WTC11 (cell line): Measurements from ENCODE around the gene CIAPIN1. TPM values are rescaled to one million over a fixed set of nuclear protein-coding genes. Genes with fewer than 3 reads are reported as not detected.

Source experiments
- ATAC-seq: fragments of 200-7000 bp; cut with Tn5 transposase; 2 replicates; pipeline ENCODE4 v1.10.0; 2021; ENCODE audit warnings: mild to moderate bottlenecking, moderate library complexity
- CTCF ChIA-PET: fragments of 300-600 bp; sonication (Branson Sonifier 250); formaldehyde crosslinking; loops from one replicate; lab custom pipeline; 2021; ENCODE audit warnings: antibody characterized with exemption; lab: Charles Lee
- POLR2A ChIA-PET: fragments of 350-600 bp; sonication (Branson Sonifier 250); formaldehyde crosslinking; loops from one replicate; lab custom pipeline; 2021; ENCODE audit warnings: antibody characterized with exemption; lab: Charles Lee
- DNase-seq: peaks from one replicate; pipeline ENCODE4 v3.0.0; 2021; ENCODE audit warnings: low spot score
- H3K27ac Mint-ChIP-seq: 2 replicates; pipeline ENCODE4 v1.8.0; 2021; ENCODE audit warnings: mixed read lengths
- H3K27me3 Mint-ChIP-seq: 2 replicates; pipeline ENCODE4 v1.8.0; 2021; ENCODE audit warnings: low read depth, mild to moderate bottlenecking, moderate library complexity, mixed read lengths
- H3K36me3 Mint-ChIP-seq: 2 replicates; pipeline ENCODE4 v1.8.0; 2021; ENCODE audit warnings: mixed read lengths
- H3K4me1 Mint-ChIP-seq: 2 replicates; pipeline ENCODE4 v1.8.0; 2022; ENCODE audit warnings: mixed read lengths
- H3K4me3 Mint-ChIP-seq: 2 replicates; pipeline ENCODE4 v1.8.0; 2021; ENCODE audit warnings: mild to moderate bottlenecking, moderate library complexity, mixed read lengths
- H3K9me3 Mint-ChIP-seq: 2 replicates; pipeline ENCODE4 v1.8.0; 2021; ENCODE audit warnings: mixed read lengths
- AR ChIP-seq: fragments of 250-450 bp; sonication (Bioruptor Pico); IDR thresholded peaks from 2 replicates; pipeline ENCODE4 v1.9.0; 2021; ENCODE audit warnings: mild to moderate bottlenecking
- CBFB ChIP-seq: sonication (generic); formaldehyde crosslinking; IDR thresholded peaks from 2 replicates; pipeline ENCODE4 v1.8.1; 2022; ENCODE audit warnings: mild to moderate bottlenecking, low read depth, missing genetic modification reagents
- FOXP4 ChIP-seq: sonication (generic); formaldehyde crosslinking; IDR thresholded peaks from 2 replicates; pipeline ENCODE4 v1.8.0; 2022; ENCODE audit warnings: mild to moderate bottlenecking, missing genetic modification reagents
- GABPB1 ChIP-seq: sonication (generic); formaldehyde crosslinking; IDR thresholded peaks from 2 replicates; pipeline ENCODE4 v1.8.1; 2023; ENCODE audit warnings: mild to moderate bottlenecking, missing genetic modification reagents
- MLX ChIP-seq: sonication (generic); formaldehyde crosslinking; IDR thresholded peaks from 2 replicates; pipeline ENCODE4 v1.8.1; 2023; ENCODE audit warnings: mild to moderate bottlenecking, missing genetic modification reagents, moderate library complexity
- NFE2L1 ChIP-seq: sonication (generic); formaldehyde crosslinking; IDR thresholded peaks from 2 replicates; pipeline ENCODE4 v1.8.1; 2023; ENCODE audit warnings: missing genetic modification reagents
- NFYB ChIP-seq: sonication (generic); formaldehyde crosslinking; conservative IDR thresholded peaks from 2 replicates; pipeline ENCODE4 v1.8.0; 2022; ENCODE audit warnings: low read depth, missing genetic modification reagents
- NR2C2 ChIP-seq: sonication (generic); formaldehyde crosslinking; IDR thresholded peaks from 2 replicates; pipeline ENCODE4 v1.8.0; 2022; ENCODE audit warnings: mild to moderate bottlenecking, missing genetic modification reagents
- OVOL2 ChIP-seq: fragments of 250-450 bp; sonication (Bioruptor Pico); IDR thresholded peaks from 2 replicates; pipeline ENCODE4 v1.9.0; 2021; ENCODE audit warnings: mild to moderate bottlenecking, borderline replicate concordance
- SMAD3 ChIP-seq: sonication (generic); formaldehyde crosslinking; IDR thresholded peaks from 2 replicates; pipeline ENCODE4 v1.8.0; 2022; ENCODE audit warnings: missing genetic modification reagents, mild to moderate bottlenecking, borderline replicate concordance
- SP1 ChIP-seq: sonication (generic); formaldehyde crosslinking; conservative IDR thresholded peaks from 2 replicates; pipeline ENCODE4 v1.8.1; 2022; ENCODE audit warnings: missing genetic modification reagents
- TP53 ChIP-seq: sonication (generic); formaldehyde crosslinking; IDR thresholded peaks from 2 replicates; pipeline ENCODE4 v1.8.1; 2023; ENCODE audit warnings: mild to moderate bottlenecking, missing genetic modification reagents
- ZBTB21 ChIP-seq: sonication (generic); formaldehyde crosslinking; IDR thresholded peaks from 2 replicates; pipeline ENCODE4 v1.8.1; 2023; ENCODE audit warnings: mild to moderate bottlenecking, missing genetic modification reagents, borderline replicate concordance
- ZBTB43 ChIP-seq: sonication (generic); formaldehyde crosslinking; IDR thresholded peaks from 2 replicates; pipeline ENCODE4 v1.8.1; 2023; ENCODE audit warnings: mild to moderate bottlenecking, missing genetic modification reagents
- ZNF232 ChIP-seq: sonication (generic); formaldehyde crosslinking; IDR thresholded peaks from 2 replicates; pipeline ENCODE4 v1.8.0; 2022; ENCODE audit warnings: mild to moderate bottlenecking, missing genetic modification reagents
- ZSCAN18 ChIP-seq: fragments of 250-450 bp; sonication (Bioruptor Pico); IDR thresholded peaks from 2 replicates; pipeline ENCODE4 v2.1.2; 2022; ENCODE audit warnings: mild to moderate bottlenecking, moderate library complexity
- total RNA-seq: library from RNA; stranded (reverse); gene quantifications from 3 replicates; pipeline ENCODE4 v1.2.3, GENCODE V29; 2021
- TF ChIP-seq, protein P1 (sequence below): sonication (generic); formaldehyde crosslinking; IDR thresholded peaks from 2 replicates; pipeline ENCODE4 v1.8.1; 2023; ENCODE audit warnings: mild to moderate bottlenecking, missing genetic modification reagents, moderate library complexity
- TF ChIP-seq, protein P2 (sequence below): sonication (generic); formaldehyde crosslinking; IDR thresholded peaks from 2 replicates; pipeline ENCODE4 v1.8.1; 2022; ENCODE audit warnings: low read depth, missing genetic modification reagents, borderline replicate concordance
- TF ChIP-seq, protein P3 (sequence below): sonication (generic); formaldehyde crosslinking; conservative IDR thresholded peaks from 2 replicates; pipeline ENCODE4 v1.8.1; 2023; ENCODE audit warnings: mild to moderate bottlenecking, low read depth, missing genetic modification reagents, moderate library complexity
- TF ChIP-seq, protein P4 (sequence below): fragments of 250-450 bp; sonication (Bioruptor Pico); IDR thresholded peaks from 2 replicates; pipeline ENCODE4 v1.9.0; 2021; ENCODE audit warnings: mild to moderate bottlenecking

Gene CIAPIN1
- total RNA-seq, 1 experiment from 2014 or later = 87.9 TPM

GRCh38 chr16:57446531-57447185, 527 bp downstream of the CIAPIN1 start (continued):
- TF ChIP-seq, protein P1, sequence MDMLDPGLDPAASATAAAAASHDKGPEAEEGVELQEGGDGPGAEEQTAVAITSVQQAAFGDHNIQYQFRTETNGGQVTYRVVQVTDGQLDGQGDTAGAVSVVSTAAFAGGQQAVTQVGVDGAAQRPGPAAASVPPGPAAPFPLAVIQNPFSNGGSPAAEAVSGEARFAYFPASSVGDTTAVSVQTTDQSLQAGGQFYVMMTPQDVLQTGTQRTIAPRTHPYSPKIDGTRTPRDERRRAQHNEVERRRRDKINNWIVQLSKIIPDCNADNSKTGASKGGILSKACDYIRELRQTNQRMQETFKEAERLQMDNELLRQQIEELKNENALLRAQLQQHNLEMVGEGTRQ (CRISPR knock-in tag) = no peak
- TF ChIP-seq CBFB (CRISPR knock-in tag) = no peak
- TF ChIP-seq GABPB1 (CRISPR knock-in tag) = no peak
- no peak for TF ChIP-seq TP53 (CRISPR knock-in tag)
- no peak for TF ChIP-seq MLX (CRISPR knock-in tag)
- no peak for TF ChIP-seq ZBTB21 (CRISPR knock-in tag)
- TF ChIP-seq, protein P2, sequence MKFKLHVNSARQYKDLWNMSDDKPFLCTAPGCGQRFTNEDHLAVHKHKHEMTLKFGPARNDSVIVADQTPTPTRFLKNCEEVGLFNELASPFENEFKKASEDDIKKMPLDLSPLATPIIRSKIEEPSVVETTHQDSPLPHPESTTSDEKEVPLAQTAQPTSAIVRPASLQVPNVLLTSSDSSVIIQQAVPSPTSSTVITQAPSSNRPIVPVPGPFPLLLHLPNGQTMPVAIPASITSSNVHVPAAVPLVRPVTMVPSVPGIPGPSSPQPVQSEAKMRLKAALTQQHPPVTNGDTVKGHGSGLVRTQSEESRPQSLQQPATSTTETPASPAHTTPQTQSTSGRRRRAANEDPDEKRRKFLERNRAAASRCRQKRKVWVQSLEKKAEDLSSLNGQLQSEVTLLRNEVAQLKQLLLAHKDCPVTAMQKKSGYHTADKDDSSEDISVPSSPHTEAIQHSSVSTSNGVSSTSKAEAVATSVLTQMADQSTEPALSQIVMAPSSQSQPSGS (CRISPR knock-in tag) = no peak
- TF ChIP-seq, all 79 proteins: peak for 0

GRCh38 chr16:57445510-57445909, 1.7 kb downstream of the CIAPIN1 start:
- H3K4me3 Mint-ChIP-seq = peak overlapping the region; percentile 33; the same call in 1 of the 2 replicates
- DNase-seq = no peak
- ChIA-PET POLR2A (interaction anchor here (0.7 kb wide), 1 partner anchor 19 kb away, joined by 3 read pairs; no protein-coding TSS in a partner anchor), CTCF (interaction anchor here (0.7 to 3.8 kb wide), 3 partner anchors 14 to 28 kb away, joined by 6 to 36 read pairs (median 32); partner anchors contain the start of gene POLR2C)
- no peak for ATAC-seq
- H3K4me1 Mint-ChIP-seq = peaks cover 13% of the 10 kb centered on the region
- H3K27me3 Mint-ChIP-seq = no peaks in the 10 kb centered on the region
- peaks cover 14% of the 10 kb centered on the region for H3K9me3 Mint-ChIP-seq
- no peak overlapping the region for H3K27ac Mint-ChIP-seq
- peaks cover 27% of the 10 kb centered on the region for H3K36me3 Mint-ChIP-seq
- TF ChIP-seq ZBTB43 (CRISPR knock-in tag) (no peak), FOXP4 (CRISPR knock-in tag) (no peak), NFYB (CRISPR knock-in tag) (no peak), AR (CRISPR knock-in tag) (no peak), NFE2L1 (CRISPR knock-in tag) (no peak), SP1 (no peak), OVOL2 (no peak), SMAD3 (CRISPR knock-in tag) (no peak), ZNF232 (CRISPR knock-in tag) (no peak), NR2C2 (CRISPR knock-in tag) (no peak), ZSCAN18 (CRISPR knock-in tag) (no peak)
- TF ChIP-seq, protein P3, sequence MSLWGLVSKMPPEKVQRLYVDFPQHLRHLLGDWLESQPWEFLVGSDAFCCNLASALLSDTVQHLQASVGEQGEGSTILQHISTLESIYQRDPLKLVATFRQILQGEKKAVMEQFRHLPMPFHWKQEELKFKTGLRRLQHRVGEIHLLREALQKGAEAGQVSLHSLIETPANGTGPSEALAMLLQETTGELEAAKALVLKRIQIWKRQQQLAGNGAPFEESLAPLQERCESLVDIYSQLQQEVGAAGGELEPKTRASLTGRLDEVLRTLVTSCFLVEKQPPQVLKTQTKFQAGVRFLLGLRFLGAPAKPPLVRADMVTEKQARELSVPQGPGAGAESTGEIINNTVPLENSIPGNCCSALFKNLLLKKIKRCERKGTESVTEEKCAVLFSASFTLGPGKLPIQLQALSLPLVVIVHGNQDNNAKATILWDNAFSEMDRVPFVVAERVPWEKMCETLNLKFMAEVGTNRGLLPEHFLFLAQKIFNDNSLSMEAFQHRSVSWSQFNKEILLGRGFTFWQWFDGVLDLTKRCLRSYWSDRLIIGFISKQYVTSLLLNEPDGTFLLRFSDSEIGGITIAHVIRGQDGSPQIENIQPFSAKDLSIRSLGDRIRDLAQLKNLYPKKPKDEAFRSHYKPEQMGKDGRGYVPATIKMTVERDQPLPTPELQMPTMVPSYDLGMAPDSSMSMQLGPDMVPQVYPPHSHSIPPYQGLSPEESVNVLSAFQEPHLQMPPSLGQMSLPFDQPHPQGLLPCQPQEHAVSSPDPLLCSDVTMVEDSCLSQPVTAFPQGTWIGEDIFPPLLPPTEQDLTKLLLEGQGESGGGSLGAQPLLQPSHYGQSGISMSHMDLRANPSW = no peak
- TF ChIP-seq, protein P1 (CRISPR knock-in tag) = no peak
- TF ChIP-seq, protein P4, sequence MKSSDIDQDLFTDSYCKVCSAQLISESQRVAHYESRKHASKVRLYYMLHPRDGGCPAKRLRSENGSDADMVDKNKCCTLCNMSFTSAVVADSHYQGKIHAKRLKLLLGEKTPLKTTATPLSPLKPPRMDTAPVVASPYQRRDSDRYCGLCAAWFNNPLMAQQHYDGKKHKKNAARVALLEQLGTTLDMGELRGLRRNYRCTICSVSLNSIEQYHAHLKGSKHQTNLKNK (CRISPR knock-in tag) = no peak
